Choroid plexus epithelial cell (primary cell): ENCODE results near the gene SCN4B.
A peak's percentile ranks its signal among the peaks of the same experiment; 100 is the strongest.

Experiments
- DNase-seq: peaks from one replicate; pipeline ENCODE4 v3.0.0-alpha.2; 2010; ENCODE audit warnings: low read depth
- H3K4me3 ChIP-seq: 2 replicates; pipeline ENCODE4 v1.5.1; 2011; ENCODE audit warnings: low read depth, mild to moderate bottlenecking, control low read depth, low read length, moderate library complexity
- CTCF ChIP-seq: conservative IDR thresholded peaks from 2 replicates; pipeline ENCODE4 v1.5.1; 2011; ENCODE audit warnings: low read depth, mild to moderate bottlenecking, control low read depth, inconsistent platforms, low read length, moderate library complexity

The SCN4B gene

GRCh38 chr11:118152552-118153471, at the start of gene SCN4B:
Gene SCN4B, minus strand, starts transcription at chr11:118152823. Its CDS starts 150 bp downstream, at chr11:118152673.
- H3K4me3 ChIP-seq: peak within 1 kb of the TSS; percentile 44
- DNase-seq: peak; percentile 49
- TF ChIP-seq CTCF: no peak

- H3K4me3 ChIP-seq: no peak overlapping the region
- no peak for TF ChIP-seq CTCF
- no peak for DNase-seq
Measured at GRCh38 chr11:118201966-118202365, 49.3 kb upstream of the SCN4B start.

GRCh38 chr11:118200901-118201680, 48.5 kb upstream of the SCN4B start:
- no peak for DNase-seq
- H3K4me3 ChIP-seq: no peak overlapping the region
- no peak for TF ChIP-seq CTCF

- no peak overlapping the region for H3K4me3 ChIP-seq
- TF ChIP-seq CTCF: no peak
- DNase-seq: no peak
Measured at GRCh38 chr11:118200497-118200896, 47.9 kb upstream of the SCN4B start.

- DNase-seq: no peak
- no peak overlapping the region for H3K4me3 ChIP-seq
- no peak for TF ChIP-seq CTCF
Measured at GRCh38 chr11:118199135-118199534, 46.5 kb upstream of the SCN4B start.

- DNase-seq: peak; percentile 71
Measured at GRCh38 chr11:118198370-118198769, 45.7 kb upstream of the SCN4B start.

More at GRCh38 chr11:118198370-118198769, 45.7 kb upstream of the SCN4B start:
- H3K4me3 ChIP-seq: no peak overlapping the region
- TF ChIP-seq CTCF: peak; percentile 91
